WTC11 (cell line): ENCODE measurements around the gene DNAH17.

Source experiments
- CBFB ChIP-seq: sonication (generic); formaldehyde crosslinking; IDR thresholded peaks from 2 replicates; pipeline ENCODE4 v1.8.1; 2022; ENCODE audit warnings: mild to moderate bottlenecking, low read depth, missing genetic modification reagents
- FOXP1 ChIP-seq: sonication (generic); formaldehyde crosslinking; IDR thresholded peaks from 2 replicates; pipeline ENCODE4 v1.8.0; 2022; ENCODE audit warnings: missing genetic modification reagents, mild to moderate bottlenecking, moderate library complexity, borderline replicate concordance
- GTF2I ChIP-seq: fragments of 250-450 bp; sonication (Bioruptor Pico); conservative IDR thresholded peaks from 2 replicates; pipeline ENCODE4 v1.4.0; 2021; ENCODE audit warnings: mild to moderate bottlenecking
- JAZF1 ChIP-seq: fragments of 250-450 bp; sonication (Bioruptor Pico); IDR thresholded peaks from 2 replicates; pipeline ENCODE4 v1.9.0; 2021; ENCODE audit warnings: moderate library complexity, mild to moderate bottlenecking, inconsistent platforms
- MYBL2 ChIP-seq: sonication (generic); formaldehyde crosslinking; IDR thresholded peaks from 2 replicates; pipeline ENCODE4 v1.8.1; 2023; ENCODE audit warnings: mild to moderate bottlenecking, moderate library complexity, missing genetic modification reagents
- TEAD4 ChIP-seq: sonication (generic); formaldehyde crosslinking; IDR thresholded peaks from 2 replicates; pipeline ENCODE4 v1.8.0; 2022; ENCODE audit warnings: mild to moderate bottlenecking, missing genetic modification reagents
- ZNF121 ChIP-seq: sonication (generic); formaldehyde crosslinking; IDR thresholded peaks from 2 replicates; pipeline ENCODE4 v1.8.0; 2023; ENCODE audit warnings: missing genetic modification reagents
- ZNF416 ChIP-seq: fragments of 250-450 bp; sonication (Bioruptor Pico); IDR thresholded peaks from 2 replicates; pipeline ENCODE4 v1.9.0; 2021; ENCODE audit warnings: mild to moderate bottlenecking, inconsistent platforms
- TF ChIP-seq, protein P1 (sequence below): sonication (generic); formaldehyde crosslinking; IDR thresholded peaks from 2 replicates; pipeline ENCODE4 v1.8.1; 2023; ENCODE audit warnings: mild to moderate bottlenecking, missing genetic modification reagents, moderate library complexity
- TF ChIP-seq, protein P2 (sequence below): fragments of 200-600 bp; IDR thresholded peaks from 2 replicates; pipeline ENCODE4 v1.8.0; 2022; ENCODE audit warnings: antibody characterized with exemption
- TF ChIP-seq, protein P3 (sequence below): fragments of 250-450 bp; sonication (Bioruptor Pico); IDR thresholded peaks from 2 replicates; pipeline ENCODE4 v1.9.0; 2021; ENCODE audit warnings: moderate library complexity, mild to moderate bottlenecking, inconsistent platforms, borderline replicate concordance
- TF ChIP-seq, protein P4 (sequence below): sonication (generic); formaldehyde crosslinking; IDR thresholded peaks from 2 replicates; pipeline ENCODE4 v1.8.1; 2022; ENCODE audit warnings: missing genetic modification reagents, borderline replicate concordance
- TF ChIP-seq, protein P5 (sequence below): sonication (generic); formaldehyde crosslinking; IDR thresholded peaks from 2 replicates; pipeline ENCODE4 v1.8.0; 2022; ENCODE audit warnings: mild to moderate bottlenecking, missing genetic modification reagents
- TF ChIP-seq, protein P6 (sequence below): sonication (generic); formaldehyde crosslinking; IDR thresholded peaks from 2 replicates; pipeline ENCODE4 v1.8.1; 2023; ENCODE audit warnings: mild to moderate bottlenecking, missing genetic modification reagents, moderate library complexity

DNA sequence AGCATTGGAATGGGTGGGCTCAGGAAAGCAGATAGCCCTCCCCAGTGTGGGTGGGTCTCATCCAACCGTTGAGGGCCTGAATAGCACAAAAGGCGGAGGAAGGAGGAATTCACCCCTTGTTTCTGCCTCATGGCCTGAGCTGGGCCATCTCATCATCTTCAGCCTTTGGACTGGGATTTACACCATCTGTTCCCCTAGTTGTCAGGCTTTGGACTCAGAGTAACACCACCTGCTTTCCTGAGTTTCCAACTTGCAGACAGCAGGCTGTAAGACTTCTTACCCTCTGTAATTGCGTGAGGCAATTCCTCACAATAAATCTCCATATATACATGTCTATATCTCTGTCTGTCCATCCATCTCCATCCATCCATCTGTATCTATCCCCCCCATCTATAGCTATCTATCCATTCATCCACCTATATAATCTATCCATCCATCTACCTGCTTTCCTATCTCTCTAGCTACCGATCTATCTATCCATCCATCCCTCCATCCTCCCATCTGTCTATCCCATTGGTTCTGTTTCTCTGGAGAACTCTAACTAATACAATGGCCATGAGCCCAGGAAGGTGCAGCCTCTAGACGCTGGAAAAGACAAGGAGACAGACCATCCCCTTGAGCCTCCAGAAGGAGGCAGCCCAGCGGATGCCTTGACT lies 21.3 kb downstream of the DNAH17 start:
- TF ChIP-seq TEAD4 (CRISPR knock-in tag) (no peak), FOXP1 (CRISPR knock-in tag) (no peak), CBFB (CRISPR knock-in tag) (no peak), GTF2I (CRISPR knock-in tag) (no peak), ZNF121 (CRISPR knock-in tag) (no peak), MYBL2 (CRISPR knock-in tag) (no peak), ZNF416 (no peak), JAZF1 (no peak)
- TF ChIP-seq, protein P1, sequence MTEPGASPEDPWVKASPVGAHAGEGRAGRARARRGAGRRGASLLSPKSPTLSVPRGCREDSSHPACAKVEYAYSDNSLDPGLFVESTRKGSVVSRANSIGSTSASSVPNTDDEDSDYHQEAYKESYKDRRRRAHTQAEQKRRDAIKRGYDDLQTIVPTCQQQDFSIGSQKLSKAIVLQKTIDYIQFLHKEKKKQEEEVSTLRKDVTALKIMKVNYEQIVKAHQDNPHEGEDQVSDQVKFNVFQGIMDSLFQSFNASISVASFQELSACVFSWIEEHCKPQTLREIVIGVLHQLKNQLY (CRISPR knock-in tag): no peak
- TF ChIP-seq, protein P2, sequence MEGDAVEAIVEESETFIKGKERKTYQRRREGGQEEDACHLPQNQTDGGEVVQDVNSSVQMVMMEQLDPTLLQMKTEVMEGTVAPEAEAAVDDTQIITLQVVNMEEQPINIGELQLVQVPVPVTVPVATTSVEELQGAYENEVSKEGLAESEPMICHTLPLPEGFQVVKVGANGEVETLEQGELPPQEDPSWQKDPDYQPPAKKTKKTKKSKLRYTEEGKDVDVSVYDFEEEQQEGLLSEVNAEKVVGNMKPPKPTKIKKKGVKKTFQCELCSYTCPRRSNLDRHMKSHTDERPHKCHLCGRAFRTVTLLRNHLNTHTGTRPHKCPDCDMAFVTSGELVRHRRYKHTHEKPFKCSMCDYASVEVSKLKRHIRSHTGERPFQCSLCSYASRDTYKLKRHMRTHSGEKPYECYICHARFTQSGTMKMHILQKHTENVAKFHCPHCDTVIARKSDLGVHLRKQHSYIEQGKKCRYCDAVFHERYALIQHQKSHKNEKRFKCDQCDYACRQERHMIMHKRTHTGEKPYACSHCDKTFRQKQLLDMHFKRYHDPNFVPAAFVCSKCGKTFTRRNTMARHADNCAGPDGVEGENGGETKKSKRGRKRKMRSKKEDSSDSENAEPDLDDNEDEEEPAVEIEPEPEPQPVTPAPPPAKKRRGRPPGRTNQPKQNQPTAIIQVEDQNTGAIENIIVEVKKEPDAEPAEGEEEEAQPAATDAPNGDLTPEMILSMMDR: no peak
- TF ChIP-seq, protein P3, sequence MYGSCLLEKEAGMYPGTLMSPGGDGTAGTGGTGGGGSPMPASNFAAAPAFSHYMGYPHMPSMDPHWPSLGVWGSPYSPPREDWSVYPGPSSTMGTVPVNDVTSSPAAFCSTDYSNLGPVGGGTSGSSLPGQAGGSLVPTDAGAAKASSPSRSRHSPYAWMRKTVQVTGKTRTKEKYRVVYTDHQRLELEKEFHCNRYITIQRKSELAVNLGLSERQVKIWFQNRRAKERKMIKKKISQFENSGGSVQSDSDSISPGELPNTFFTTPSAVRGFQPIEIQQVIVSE: no peak
- TF ChIP-seq, protein P4, sequence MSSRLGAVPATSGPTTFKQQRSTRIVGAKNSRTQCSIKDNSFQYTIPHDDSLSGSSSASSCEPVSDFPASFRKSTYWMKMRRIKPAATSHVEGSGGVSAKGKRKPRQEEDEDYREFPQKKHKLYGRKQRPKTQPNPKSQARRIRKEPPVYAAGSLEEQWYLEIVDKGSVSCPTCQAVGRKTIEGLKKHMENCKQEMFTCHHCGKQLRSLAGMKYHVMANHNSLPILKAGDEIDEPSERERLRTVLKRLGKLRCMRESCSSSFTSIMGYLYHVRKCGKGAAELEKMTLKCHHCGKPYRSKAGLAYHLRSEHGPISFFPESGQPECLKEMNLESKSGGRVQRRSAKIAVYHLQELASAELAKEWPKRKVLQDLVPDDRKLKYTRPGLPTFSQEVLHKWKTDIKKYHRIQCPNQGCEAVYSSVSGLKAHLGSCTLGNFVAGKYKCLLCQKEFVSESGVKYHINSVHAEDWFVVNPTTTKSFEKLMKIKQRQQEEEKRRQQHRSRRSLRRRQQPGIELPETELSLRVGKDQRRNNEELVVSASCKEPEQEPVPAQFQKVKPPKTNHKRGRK: no peak
- TF ChIP-seq, protein P5, sequence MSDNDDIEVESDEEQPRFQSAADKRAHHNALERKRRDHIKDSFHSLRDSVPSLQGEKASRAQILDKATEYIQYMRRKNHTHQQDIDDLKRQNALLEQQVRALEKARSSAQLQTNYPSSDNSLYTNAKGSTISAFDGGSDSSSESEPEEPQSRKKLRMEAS (CRISPR knock-in tag): no peak
- TF ChIP-seq, protein P6, sequence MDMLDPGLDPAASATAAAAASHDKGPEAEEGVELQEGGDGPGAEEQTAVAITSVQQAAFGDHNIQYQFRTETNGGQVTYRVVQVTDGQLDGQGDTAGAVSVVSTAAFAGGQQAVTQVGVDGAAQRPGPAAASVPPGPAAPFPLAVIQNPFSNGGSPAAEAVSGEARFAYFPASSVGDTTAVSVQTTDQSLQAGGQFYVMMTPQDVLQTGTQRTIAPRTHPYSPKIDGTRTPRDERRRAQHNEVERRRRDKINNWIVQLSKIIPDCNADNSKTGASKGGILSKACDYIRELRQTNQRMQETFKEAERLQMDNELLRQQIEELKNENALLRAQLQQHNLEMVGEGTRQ (CRISPR knock-in tag): no peak
